GM23338 (cell line): ENCODE results near the gene TECR. TPM values are rescaled to one million over a fixed set of nuclear protein-coding genes. Genes with fewer than 3 reads are reported as not detected.

ENCODE experiments used
- ATAC-seq: fragments of 200-7000 bp; cut with Tn5 transposase; 3 replicates; pipeline ENCODE4 v1.9.1; 2020
- DNase-seq: peaks from one replicate; pipeline ENCODE4 v3.0.0-alpha.2; 2015; ENCODE audit warnings: low spot score
- H2AFZ ChIP-seq: fragments of 200-600 bp; sonication (generic); 2 replicates; pipeline ENCODE4 v1.8.0; 2016; ENCODE audit warnings: antibody characterized with exemption, mild to moderate bottlenecking, moderate library complexity
- H3F3A ChIP-seq: fragments of 200-600 bp; sonication (generic); replicated peaks from 2 replicates; pipeline ENCODE4 v1.8.0; 2017; ENCODE audit warnings: antibody characterized with exemption, mixed run types, low read depth
- H3K27ac ChIP-seq: fragments of 200-600 bp; sonication (generic); 2 replicates; pipeline ENCODE4 v1.6.1; 2016; ENCODE audit warnings: low read depth
- H3K27me3 ChIP-seq: fragments of 200-600 bp; sonication (generic); 2 replicates; pipeline ENCODE4 v1.8.0; 2016; ENCODE audit warnings: mild to moderate bottlenecking, mixed run types, moderate library complexity; ENCODE audit not compliant: insufficient read depth
- H3K36me3 ChIP-seq: fragments of 200-600 bp; sonication (generic); 2 replicates; pipeline ENCODE4 v1.8.0; 2016; ENCODE audit warnings: mild to moderate bottlenecking; ENCODE audit not compliant: insufficient read depth
- H3K4me1 ChIP-seq: fragments of 200-600 bp; sonication (generic); 2 replicates; pipeline ENCODE4 v1.8.0; 2016; ENCODE audit warnings: mild to moderate bottlenecking, moderate library complexity; ENCODE audit not compliant: insufficient read depth
- H3K4me2 ChIP-seq: fragments of 200-600 bp; sonication (generic); 2 replicates; pipeline ENCODE4 v1.7.1; 2017; ENCODE audit warnings: mixed run types
- H3K4me3 ChIP-seq: fragments of 200-600 bp; sonication (generic); 2 replicates; pipeline ENCODE4 v1.6.1; 2016; ENCODE audit warnings: mixed run types
- H3K79me2 ChIP-seq: fragments of 200-600 bp; sonication (generic); replicated peaks from 2 replicates; pipeline ENCODE4 v1.8.0; 2017; ENCODE audit warnings: mild to moderate bottlenecking; ENCODE audit not compliant: insufficient read depth
- H3K9me2 ChIP-seq: fragments of 200-600 bp; sonication (generic); 2 replicates; pipeline ENCODE4 v1.8.0; 2017; ENCODE audit not compliant: insufficient read depth
- H4K20me1 ChIP-seq: fragments of 200-600 bp; sonication (generic); replicated peaks from 2 replicates; pipeline ENCODE4 v1.8.0; 2017; ENCODE audit warnings: mild to moderate bottlenecking; ENCODE audit not compliant: insufficient read depth
- H3K27ac Mint-ChIP-seq: 2 replicates; pipeline ENCODE4 v1.8.0; 2020; ENCODE audit warnings: inconsistent platforms, mild to moderate bottlenecking, moderate library complexity, mixed read lengths
- H3K27me3 Mint-ChIP-seq: 3 replicates; pipeline ENCODE4 v1.8.0; 2022; ENCODE audit warnings: low read depth, mild to moderate bottlenecking, moderate library complexity, mixed read lengths, inconsistent platforms; ENCODE audit not compliant: insufficient read depth, poor library complexity
- H3K36me3 Mint-ChIP-seq: 3 replicates; pipeline ENCODE4 v1.8.0; 2021; ENCODE audit warnings: low read depth, mild to moderate bottlenecking, inconsistent platforms, moderate library complexity, mixed read lengths
- H3K4me1 Mint-ChIP-seq: 3 replicates; pipeline ENCODE4 v1.8.0; 2020; ENCODE audit warnings: mild to moderate bottlenecking, inconsistent platforms, mixed read lengths
- H3K4me3 Mint-ChIP-seq: 3 replicates; pipeline ENCODE4 v1.8.0; 2021; ENCODE audit warnings: moderate library complexity, mild to moderate bottlenecking, inconsistent platforms, mixed read lengths
- H3K9me3 Mint-ChIP-seq: 3 replicates; pipeline ENCODE4 v1.8.0; 2020; ENCODE audit warnings: moderate library complexity, mild to moderate bottlenecking, inconsistent platforms, mixed read lengths
- CREB1 ChIP-seq: fragments of 250-450 bp; sonication (Bioruptor Pico); IDR thresholded peaks from 2 replicates; pipeline ENCODE4 v1.5.0; 2020; ENCODE audit warnings: low read depth, mild to moderate bottlenecking, moderate library complexity
- CTCF ChIP-seq, 2 experiments: fragments of 200-600 bp in 1 of 2; sonication (generic) in 1 of 2; conservative IDR thresholded peaks; 2 replicates each; pipeline versions ENCODE4 v1.5.1 to v1.6.1; 2016 to 2017; ENCODE audit warnings: antibody characterized with exemption in 2 of 2, low read depth in 2 of 2, mild to moderate bottlenecking in 2 of 2, moderate library complexity in 1 of 2
- ETS1 ChIP-seq: IDR thresholded peaks from 2 replicates; pipeline ENCODE4 v1.6.1; 2016; ENCODE audit warnings: antibody characterized with exemption
- EZH2 ChIP-seq: fragments of 200-600 bp; sonication (generic); IDR thresholded peaks from one replicate; pipeline ENCODE4 v1.8.0; 2017; ENCODE audit warnings: antibody characterized with exemption, mild to moderate bottlenecking, low read depth; ENCODE audit not compliant: unreplicated experiment
- EZH2phosphoT487 ChIP-seq: fragments of 200-600 bp; sonication (generic); IDR thresholded peaks from one replicate; pipeline ENCODE4 v1.8.1; 2018; ENCODE audit warnings: antibody characterized with exemption; ENCODE audit not compliant: unreplicated experiment
- JUNB ChIP-seq: IDR thresholded peaks from one replicate; pipeline ENCODE4 v1.6.1; 2016; ENCODE audit warnings: antibody characterized with exemption; ENCODE audit not compliant: unreplicated experiment
- NANOG ChIP-seq: IDR thresholded peaks from 2 replicates; pipeline ENCODE4 v1.6.1; 2016; ENCODE audit warnings: antibody characterized with exemption, borderline replicate concordance
- POLR2AphosphoS5 ChIP-seq: IDR thresholded peaks from 2 replicates; pipeline ENCODE4 v1.6.1; 2016; ENCODE audit warnings: antibody characterized with exemption, low read depth
- REST ChIP-seq: IDR thresholded peaks from one replicate; pipeline ENCODE4 v1.6.1; 2018; ENCODE audit warnings: antibody characterized with exemption; ENCODE audit not compliant: unreplicated experiment
- ZNF114 ChIP-seq: fragments of 250-450 bp; sonication (Bioruptor Pico); IDR thresholded peaks from 2 replicates; pipeline ENCODE4 v1.5.0; 2020; ENCODE audit warnings: mild to moderate bottlenecking, moderate library complexity
- ZNF331 ChIP-seq: fragments of 250-450 bp; sonication (Bioruptor Pico); IDR thresholded peaks from 2 replicates; pipeline ENCODE4 v1.5.0; 2020; ENCODE audit warnings: low read depth, mild to moderate bottlenecking, moderate library complexity
- polyA plus RNA-seq: library from polyadenylated mRNA; unstranded; fragments of >200 nt; fragmentation: Nextera tagmentation; extraction: Ambion mirVana; gene quantifications from 2 replicates; pipeline ENCODE4 v1.2.1, GENCODE V29; 2016
- total RNA-seq: library from RNA; depleted of rRNA; stranded (reverse); fragments of >200 nt; shearing (Covaris generic); gene quantifications from 2 replicates; pipeline ENCODE4 v1.2.3, GENCODE V29; 2014
- TF ChIP-seq, protein P1 (sequence below): fragments of 250-450 bp; sonication (Bioruptor Pico); IDR thresholded peaks from 2 replicates; pipeline ENCODE4 v1.5.0; 2020; ENCODE audit warnings: mild to moderate bottlenecking, moderate library complexity

The TECR gene
- total and polyA plus RNA-seq, 2 experiments from 2014 or later = 107 to 268 TPM

GRCh38 chr19:14611051-14611450 is 81.7 kb downstream of the TECR start:
- ATAC-seq (no peak), DNase-seq (no peak)
- H3K36me3 ChIP-seq = no peaks in the 10 kb centered on the region
- no peak overlapping the region for H3K27ac ChIP-seq
- no peaks in the 10 kb centered on the region for H3K4me1 Mint-ChIP-seq
- no peak for TF ChIP-seq JUNB
- TF ChIP-seq CREB1 (CRISPR knock-in tag) = no peak
- no peak for TF ChIP-seq EZH2phosphoT487
- no peak for TF ChIP-seq POLR2AphosphoS5
- TF ChIP-seq NANOG = no peak
- TF ChIP-seq ZNF114 (CRISPR knock-in tag) = no peak
- TF ChIP-seq ETS1 = no peak
- no peak for TF ChIP-seq CTCF (conservative IDR thresholded peaks at IDR 0.05; ENCODE audit: low read depth in 2 of 2)
- TF ChIP-seq REST = no peak
- no peak for TF ChIP-seq EZH2
- TF ChIP-seq, protein P1, sequence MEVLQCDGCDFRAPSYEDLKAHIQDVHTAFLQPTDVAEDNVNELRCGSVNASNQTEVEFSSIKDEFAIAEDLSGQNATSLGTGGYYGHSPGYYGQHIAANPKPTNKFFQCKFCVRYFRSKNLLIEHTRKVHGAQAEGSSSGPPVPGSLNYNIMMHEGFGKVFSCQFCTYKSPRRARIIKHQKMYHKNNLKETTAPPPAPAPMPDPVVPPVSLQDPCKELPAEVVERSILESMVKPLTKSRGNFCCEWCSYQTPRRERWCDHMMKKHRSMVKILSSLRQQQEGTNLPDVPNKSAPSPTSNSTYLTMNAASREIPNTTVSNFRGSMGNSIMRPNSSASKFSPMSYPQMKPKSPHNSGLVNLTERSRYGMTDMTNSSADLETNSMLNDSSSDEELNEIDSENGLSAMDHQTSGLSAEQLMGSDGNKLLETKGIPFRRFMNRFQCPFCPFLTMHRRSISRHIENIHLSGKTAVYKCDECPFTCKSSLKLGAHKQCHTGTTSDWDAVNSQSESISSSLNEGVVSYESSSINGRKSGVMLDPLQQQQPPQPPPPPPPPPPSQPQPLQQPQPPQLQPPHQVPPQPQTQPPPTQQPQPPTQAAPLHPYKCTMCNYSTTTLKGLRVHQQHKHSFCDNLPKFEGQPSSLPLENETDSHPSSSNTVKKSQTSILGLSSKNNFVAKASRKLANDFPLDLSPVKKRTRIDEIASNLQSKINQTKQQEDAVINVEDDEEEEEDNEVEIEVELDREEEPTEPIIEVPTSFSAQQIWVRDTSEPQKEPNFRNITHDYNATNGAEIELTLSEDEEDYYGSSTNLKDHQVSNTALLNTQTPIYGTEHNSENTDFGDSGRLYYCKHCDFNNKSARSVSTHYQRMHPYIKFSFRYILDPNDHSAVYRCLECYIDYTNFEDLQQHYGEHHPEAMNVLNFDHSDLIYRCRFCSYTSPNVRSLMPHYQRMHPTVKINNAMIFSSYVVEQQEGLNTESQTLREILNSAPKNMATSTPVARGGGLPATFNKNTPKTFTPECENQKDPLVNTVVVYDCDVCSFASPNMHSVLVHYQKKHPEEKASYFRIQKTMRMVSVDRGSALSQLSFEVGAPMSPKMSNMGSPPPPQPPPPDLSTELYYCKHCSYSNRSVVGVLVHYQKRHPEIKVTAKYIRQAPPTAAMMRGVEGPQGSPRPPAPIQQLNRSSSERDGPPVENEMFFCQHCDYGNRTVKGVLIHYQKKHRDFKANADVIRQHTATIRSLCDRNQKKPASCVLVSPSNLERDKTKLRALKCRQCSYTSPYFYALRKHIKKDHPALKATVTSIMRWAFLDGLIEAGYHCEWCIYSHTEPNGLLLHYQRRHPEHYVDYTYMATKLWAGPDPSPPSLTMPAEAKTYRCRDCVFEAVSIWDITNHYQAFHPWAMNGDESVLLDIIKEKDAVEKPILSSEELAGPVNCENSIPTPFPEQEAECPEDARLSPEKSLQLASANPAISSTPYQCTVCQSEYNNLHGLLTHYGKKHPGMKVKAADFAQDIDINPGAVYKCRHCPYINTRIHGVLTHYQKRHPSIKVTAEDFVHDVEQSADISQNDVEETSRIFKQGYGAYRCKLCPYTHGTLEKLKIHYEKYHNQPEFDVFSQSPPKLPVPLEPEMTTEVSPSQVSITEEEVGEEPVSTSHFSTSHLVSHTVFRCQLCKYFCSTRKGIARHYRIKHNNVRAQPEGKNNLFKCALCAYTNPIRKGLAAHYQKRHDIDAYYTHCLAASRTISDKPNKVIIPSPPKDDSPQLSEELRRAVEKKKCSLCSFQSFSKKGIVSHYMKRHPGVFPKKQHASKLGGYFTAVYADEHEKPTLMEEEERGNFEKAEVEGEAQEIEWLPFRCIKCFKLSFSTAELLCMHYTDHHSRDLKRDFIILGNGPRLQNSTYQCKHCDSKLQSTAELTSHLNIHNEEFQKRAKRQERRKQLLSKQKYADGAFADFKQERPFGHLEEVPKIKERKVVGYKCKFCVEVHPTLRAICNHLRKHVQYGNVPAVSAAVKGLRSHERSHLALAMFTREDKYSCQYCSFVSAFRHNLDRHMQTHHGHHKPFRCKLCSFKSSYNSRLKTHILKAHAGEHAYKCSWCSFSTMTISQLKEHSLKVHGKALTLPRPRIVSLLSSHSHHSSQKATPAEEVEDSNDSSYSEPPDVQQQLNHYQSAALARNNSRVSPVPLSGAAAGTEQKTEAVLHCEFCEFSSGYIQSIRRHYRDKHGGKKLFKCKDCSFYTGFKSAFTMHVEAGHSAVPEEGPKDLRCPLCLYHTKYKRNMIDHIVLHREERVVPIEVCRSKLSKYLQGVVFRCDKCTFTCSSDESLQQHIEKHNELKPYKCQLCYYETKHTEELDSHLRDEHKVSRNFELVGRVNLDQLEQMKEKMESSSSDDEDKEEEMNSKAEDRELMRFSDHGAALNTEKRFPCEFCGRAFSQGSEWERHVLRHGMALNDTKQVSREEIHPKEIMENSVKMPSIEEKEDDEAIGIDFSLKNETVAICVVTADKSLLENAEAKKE = no peak
- TF ChIP-seq ZNF331 (CRISPR knock-in tag) = no peak
- no peak overlapping the region for H3K27ac Mint-ChIP-seq
- peaks cover 6% of the 10 kb centered on the region for H3K27me3 Mint-ChIP-seq
- no peaks in the 10 kb centered on the region for H3F3A ChIP-seq
- H3K27me3 ChIP-seq = no peaks in the 10 kb centered on the region
- H3K4me1 ChIP-seq = no peaks in the 10 kb centered on the region
- no peaks in the 10 kb centered on the region for H3K79me2 ChIP-seq
- peaks cover 91% of the 10 kb centered on the region for H3K9me3 Mint-ChIP-seq
- H2AFZ ChIP-seq = no peak overlapping the region
- H3K4me3 ChIP-seq = no peak overlapping the region
- H3K4me3 Mint-ChIP-seq = no peak overlapping the region
- H3K36me3 Mint-ChIP-seq = peaks cover 32% of the 10 kb centered on the region
- H3K9me2 ChIP-seq = 0 out of 2 replicates have a peak, but pooled peaks cover under 1% of the 10 kb centered on the region
- H3K4me2 ChIP-seq = no peak overlapping the region
- H4K20me1 ChIP-seq = no peaks in the 10 kb centered on the region
